ENCODE measurements around the gene RAD23B.

Gene RAD23B

GRCh38 chr9:107269254-107269653 lies 13.8 kb upstream of the RAD23B start:
- H3K79me2 ChIP-seq = no peaks in the 10 kb centered on the region
- no peaks in the 10 kb centered on the region for H3K4me1 ChIP-seq
- H3K27me3 ChIP-seq (ENCODE audit: control insufficient read depth, insufficient read depth, low read length) = no peaks in the 10 kb centered on the region
- no peak for TF ChIP-seq CTCF (IDR thresholded peaks at IDR 0.05)
- no peaks in the 10 kb centered on the region for H3K9me3 ChIP-seq (ENCODE audit: control insufficient read depth, low read length)
- H3K4me3 ChIP-seq (ENCODE audit: low read depth, low read length) = no peak overlapping the region
- H3K27ac ChIP-seq = no peak overlapping the region
- no peak overlapping the region for H3K9ac ChIP-seq
- no peak overlapping the region for H3K4me2 ChIP-seq (ENCODE audit: low read length)
- H2AFZ ChIP-seq = no peak overlapping the region
- H3K36me3 ChIP-seq (ENCODE audit: control insufficient read depth, insufficient read depth, low read length) = no peaks in the 10 kb centered on the region

DNA sequence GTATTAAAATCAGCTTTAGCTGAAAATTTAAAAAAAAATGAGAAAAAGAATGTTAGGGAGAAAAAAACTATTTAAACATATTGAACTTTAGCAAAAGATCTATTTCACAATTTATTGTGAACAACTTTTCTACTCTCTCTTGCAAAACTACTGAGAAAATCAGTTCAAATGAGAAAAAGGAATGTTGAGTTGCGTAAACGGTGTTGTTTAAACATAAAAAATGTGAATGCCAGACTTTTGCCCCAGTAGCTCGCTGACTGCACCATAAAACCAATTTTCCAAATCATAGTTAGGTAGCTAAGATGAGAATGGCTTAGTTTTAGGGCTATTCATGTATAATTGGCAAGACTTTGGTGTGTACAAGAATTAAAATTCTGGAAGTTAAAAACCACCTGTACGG lies 13.4 kb upstream of the RAD23B start:
- no peak overlapping the region for H2AFZ ChIP-seq
- no peak for TF ChIP-seq CTCF (IDR thresholded peaks at IDR 0.05)
- no peaks in the 10 kb centered on the region for H3K9me3 ChIP-seq (ENCODE audit: control insufficient read depth, low read length)
- H3K4me2 ChIP-seq (ENCODE audit: low read length) = no peak overlapping the region
- no peak overlapping the region for H3K27ac ChIP-seq
- H3K79me2 ChIP-seq = no peaks in the 10 kb centered on the region
- no peaks in the 10 kb centered on the region for H3K36me3 ChIP-seq (ENCODE audit: control insufficient read depth, insufficient read depth, low read length)
- no peaks in the 10 kb centered on the region for H3K27me3 ChIP-seq (ENCODE audit: control insufficient read depth, insufficient read depth, low read length)
- no peak overlapping the region for H3K4me3 ChIP-seq (ENCODE audit: low read depth, low read length)
- no peaks in the 10 kb centered on the region for H3K4me1 ChIP-seq
- no peak overlapping the region for H3K9ac ChIP-seq

GRCh38 chr9:107270082-107270481 lies 13.0 kb upstream of the RAD23B start:
- Histone ChIP-seq H3K9me3 (ENCODE audit: control insufficient read depth, low read length) (no peaks in the 10 kb centered on the region), H3K4me3 (ENCODE audit: low read depth, low read length) (no peak overlapping the region), H3K36me3 (ENCODE audit: control insufficient read depth, insufficient read depth, low read length) (no peaks in the 10 kb centered on the region), H2AFZ (no peak overlapping the region), H3K4me2 (ENCODE audit: low read length) (no peak overlapping the region), H3K9ac (no peak overlapping the region), H3K27ac (no peak overlapping the region), H3K4me1 (no peaks in the 10 kb centered on the region), H3K27me3 (ENCODE audit: control insufficient read depth, insufficient read depth, low read length) (no peaks in the 10 kb centered on the region), H3K79me2 (no peaks in the 10 kb centered on the region)
- no peak for TF ChIP-seq CTCF (IDR thresholded peaks at IDR 0.05)

DNA sequence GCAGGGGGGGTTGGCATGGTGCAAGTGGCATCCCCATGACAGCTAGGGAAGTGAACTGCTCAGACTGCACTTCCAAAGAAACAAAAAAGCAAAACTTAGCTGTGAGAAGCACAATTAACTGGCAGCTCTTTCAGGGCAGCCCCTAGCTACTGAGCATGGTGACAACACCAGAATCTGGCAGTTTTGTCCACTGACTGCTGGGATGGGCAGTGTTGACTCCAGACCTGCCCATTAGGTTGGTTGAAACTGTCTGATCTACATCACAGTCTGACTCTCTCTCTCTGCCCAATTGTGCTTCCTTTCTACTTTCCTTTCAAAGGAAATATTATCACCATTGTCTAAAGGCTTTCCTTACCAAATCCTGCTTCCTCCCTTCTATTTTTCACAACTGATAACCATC lies 12.5 kb upstream of the RAD23B start:
- Histone ChIP-seq H3K36me3 (ENCODE audit: control insufficient read depth, insufficient read depth, low read length) (no peaks in the 10 kb centered on the region), H3K27ac (no peak overlapping the region), H2AFZ (no peak overlapping the region), H3K9ac (no peak overlapping the region), H3K9me3 (ENCODE audit: control insufficient read depth, low read length) (no peaks in the 10 kb centered on the region), H3K4me2 (ENCODE audit: low read length) (no peak overlapping the region), H3K27me3 (ENCODE audit: control insufficient read depth, insufficient read depth, low read length) (no peaks in the 10 kb centered on the region), H3K79me2 (no peaks in the 10 kb centered on the region), H3K4me3 (ENCODE audit: low read depth, low read length) (no peak overlapping the region), H3K4me1 (no peaks in the 10 kb centered on the region)
- no peak for TF ChIP-seq CTCF (IDR thresholded peaks at IDR 0.05)

- H3K9ac ChIP-seq = no peak overlapping the region
- no peaks in the 10 kb centered on the region for H3K27me3 ChIP-seq (ENCODE audit: control insufficient read depth, insufficient read depth, low read length)
- H3K4me1 ChIP-seq = no peaks in the 10 kb centered on the region
- TF ChIP-seq CTCF (IDR thresholded peaks at IDR 0.05) = no peak
- no peak overlapping the region for H2AFZ ChIP-seq
- no peaks in the 10 kb centered on the region for H3K36me3 ChIP-seq (ENCODE audit: control insufficient read depth, insufficient read depth, low read length)
- H3K4me2 ChIP-seq (ENCODE audit: low read length) = no peak overlapping the region
- no peak overlapping the region for H3K27ac ChIP-seq
- no peaks in the 10 kb centered on the region for H3K79me2 ChIP-seq
- no peak overlapping the region for H3K4me3 ChIP-seq (ENCODE audit: low read depth, low read length)
- H3K9me3 ChIP-seq (ENCODE audit: control insufficient read depth, low read length) = no peaks in the 10 kb centered on the region
These were observed 9.4 kb upstream of the RAD23B start for GRCh38 chr9:107273634-107274033.

Measured in parathyroid adenoma (tissue), 2 donors.